A549 (cell line): ENCODE data around the gene MAGT1. TPM values are rescaled to one million over a fixed set of nuclear protein-coding genes. Genes with fewer than 3 reads are reported as not detected.

Experiments
- ATAC-seq, 2 experiments: fragments of 200-7000 bp in 1 of 2; fragments of >200 bp in 1 of 2; cut with Nextera tagmentation in 1 of 2; cut with Tn5 transposase in 1 of 2; 3 replicates each; pipeline versions ENCODE4 v1.8.0 to v1.9.1; 2018 to 2020; ENCODE audit warnings: mild to moderate bottlenecking in 1 of 2, moderate library complexity in 1 of 2
- CTCF ChIA-PET: fragments of 300-600 bp; sonication (Branson Sonifier 250); formaldehyde crosslinking; extraction: SDS; loops from one replicate; lab custom pipeline; 2021; ENCODE audit warnings: antibody characterized with exemption, inconsistent platforms; lab: Yijun Ruan, JAX
- POLR2A ChIA-PET: fragments of 350-600 bp; formaldehyde crosslinking; extraction: SDS; loops from one replicate; lab custom pipeline; 2021; ENCODE audit warnings: antibody characterized with exemption, inconsistent platforms; lab: Yijun Ruan, JAX
- DNase-seq, 2 experiments: peaks; one replicate each; pipeline versions ENCODE4 v3.0.0 to v3.0.0-alpha.2; 2011 to 2016; ENCODE audit warnings: low read depth in 1 of 2, low spot score in 1 of 2
- FAIRE-seq: peaks from 2 replicates; lab custom pipeline; 2011; peaks lifted over from hg19 to GRCh38; lab: Jason Lieb, UNC
- H3K27ac ChIP-seq, 2 experiments: fragments of >200 bp; sonication (Bioruptor Twin); formaldehyde crosslinking; 3 replicates each; pipeline ENCODE4 v1.5.1; 2016 to 2017
- H3K4me1 ChIP-seq: fragments of >200 bp; sonication (Bioruptor Twin); formaldehyde crosslinking; 3 replicates; pipeline ENCODE4 v1.6.1; 2016
- H3K4me2 ChIP-seq: fragments of >200 bp; sonication (Bioruptor Twin); formaldehyde crosslinking; 3 replicates; pipeline ENCODE4 v1.6.1; 2016
- H3K4me3 ChIP-seq: fragments of >200 bp; sonication (Bioruptor Twin); formaldehyde crosslinking; 3 replicates; pipeline ENCODE4 v1.5.1; 2016
- H3K9me3 ChIP-seq: fragments of >200 bp; sonication (Bioruptor Twin); formaldehyde crosslinking; 3 replicates; pipeline ENCODE4 v1.6.1; 2016
- ATOH8 ChIP-seq: fragments of 250-450 bp; sonication (Bioruptor Pico); IDR thresholded peaks from 2 replicates; pipeline ENCODE4 v1.5.0; 2020; ENCODE audit warnings: low read depth, mild to moderate bottlenecking, moderate library complexity
- BHLHE40 ChIP-seq: IDR thresholded peaks from 2 replicates; pipeline ENCODE4 v1.6.1; 2012; ENCODE audit warnings: low read depth, low read length, inconsistent platforms
- CBX2 ChIP-seq: fragments of 200-600 bp; sonication (generic); IDR thresholded peaks from 2 replicates; pipeline ENCODE4 v1.6.1; 2016; ENCODE audit warnings: low read depth, mild to moderate bottlenecking, borderline replicate concordance
- CEBPB ChIP-seq, 2 experiments: fragments of >200 bp in 1 of 2; sonication (Bioruptor Twin) in 1 of 2; formaldehyde crosslinking in 1 of 2; IDR thresholded peaks; 2 replicates each; pipeline ENCODE4 v1.6.1; 2012 to 2016
- CHD2 ChIP-seq: fragments of 150-350 bp; IDR thresholded peaks from 2 replicates; pipeline ENCODE4 v1.6.1; 2014; ENCODE audit warnings: low read length; ENCODE audit not compliant: partially characterized antibody
- CHD4 ChIP-seq: fragments of 200-600 bp; sonication (generic); IDR thresholded peaks from 2 replicates; pipeline ENCODE4 v1.6.1; 2016; ENCODE audit warnings: antibody characterized with exemption, mild to moderate bottlenecking, borderline replicate concordance
- CTCF ChIP-seq: fragments of >200 bp; sonication (Bioruptor Twin); formaldehyde crosslinking; IDR thresholded peaks from 3 replicates; pipeline ENCODE4 v1.5.1; 2016
- EHF ChIP-seq: fragments of 250-450 bp; sonication (Bioruptor Pico); IDR thresholded peaks from 2 replicates; pipeline ENCODE4 v1.5.0; 2020; ENCODE audit warnings: mild to moderate bottlenecking
- ESRRA ChIP-seq: fragments of 150-350 bp; IDR thresholded peaks from 2 replicates; pipeline ENCODE4 v1.6.1; 2014; ENCODE audit warnings: mild to moderate bottlenecking, low read length, borderline replicate concordance
- FOSL2 ChIP-seq, 2 experiments: fragments of 450-650 bp in 1 of 2; fragments of >200 bp in 1 of 2; sonication (Bioruptor Twin) in 1 of 2; formaldehyde crosslinking; IDR thresholded peaks; 2 replicates each; pipeline versions ENCODE4 v1.5.0 to v1.6.1; 2016 to 2020; ENCODE audit warnings: mild to moderate bottlenecking in 1 of 2, moderate library complexity in 1 of 2
- FOXS1 ChIP-seq: fragments of 250-450 bp; sonication (Bioruptor Pico); IDR thresholded peaks from 2 replicates; pipeline ENCODE4 v1.5.0; 2020; ENCODE audit warnings: mild to moderate bottlenecking, moderate library complexity
- GATA3 ChIP-seq: IDR thresholded peaks from 2 replicates; pipeline ENCODE4 v1.6.1; 2012; ENCODE audit warnings: borderline replicate concordance
- HES2 ChIP-seq: fragments of >200 bp; sonication (Bioruptor Twin); formaldehyde crosslinking; IDR thresholded peaks from 2 replicates; pipeline ENCODE4 v1.6.1; 2016
- HEYL ChIP-seq: fragments of 250-450 bp; sonication (Bioruptor Pico); IDR thresholded peaks from 2 replicates; pipeline ENCODE4 v1.8.0; 2021; ENCODE audit warnings: mild to moderate bottlenecking, moderate library complexity
- HOXB13 ChIP-seq: fragments of 250-450 bp; sonication (Bioruptor Pico); IDR thresholded peaks from 2 replicates; pipeline ENCODE4 v1.5.0; 2020; ENCODE audit warnings: low read depth, mild to moderate bottlenecking, moderate library complexity
- JUN ChIP-seq, 2 experiments: fragments of >200 bp; sonication (Bioruptor Twin); formaldehyde crosslinking; IDR thresholded peaks; 2 replicates in 1 of 2; 3 replicates in 1 of 2; pipeline ENCODE4 v1.6.1; 2016 to 2017
- JUNB ChIP-seq: fragments of >200 bp; sonication (Bioruptor Twin); formaldehyde crosslinking; IDR thresholded peaks from 2 replicates; pipeline ENCODE4 v1.6.1; 2016
- MAFK ChIP-seq: fragments of 450-650 bp; IDR thresholded peaks from 2 replicates; pipeline ENCODE4 v1.6.1; 2014; ENCODE audit not compliant: partially characterized antibody
- MAX ChIP-seq: IDR thresholded peaks from 2 replicates; pipeline ENCODE4 v1.6.1; 2012
- NFE2L2 ChIP-seq: fragments of 150-350 bp; conservative IDR thresholded peaks from 2 replicates; pipeline ENCODE4 v1.6.1; 2014; ENCODE audit warnings: low read length
- NPAS2 ChIP-seq: fragments of 250-450 bp; sonication (Bioruptor Pico); IDR thresholded peaks from 2 replicates; pipeline ENCODE4 v1.8.0; 2022; ENCODE audit warnings: mild to moderate bottlenecking, moderate library complexity, borderline replicate concordance
- NR3C1 ChIP-seq: fragments of >200 bp; sonication (Bioruptor Twin); formaldehyde crosslinking; IDR thresholded peaks from 3 replicates; pipeline ENCODE4 v1.6.1; 2017
- PHF8 ChIP-seq: fragments of 200-600 bp; sonication (generic); IDR thresholded peaks from 2 replicates; pipeline ENCODE4 v1.6.1; 2016; ENCODE audit warnings: low read depth, mild to moderate bottlenecking, antibody characterized with exemption, moderate library complexity, borderline replicate concordance
- POLR2AphosphoS2 ChIP-seq: conservative IDR thresholded peaks from 2 replicates; pipeline ENCODE4 v1.6.1; 2012; ENCODE audit warnings: low read length, improper control_type of control experiment, inconsistent platforms
- RAD21 ChIP-seq, 2 experiments: fragments of >200 bp in 1 of 2; sonication (Bioruptor Twin) in 1 of 2; formaldehyde crosslinking in 1 of 2; IDR thresholded peaks in 1 of 2; conservative IDR thresholded peaks in 1 of 2; 2 replicates in 1 of 2; 3 replicates in 1 of 2; pipeline ENCODE4 v1.6.1; 2012 to 2018; ENCODE audit warnings: inconsistent platforms in 1 of 2
- RARB ChIP-seq: fragments of 250-450 bp; sonication (Bioruptor Pico); IDR thresholded peaks from 2 replicates; pipeline ENCODE4 v1.8.0; 2021; ENCODE audit warnings: mild to moderate bottlenecking, moderate library complexity
- REST ChIP-seq: fragments of 200-600 bp; sonication (generic); IDR thresholded peaks from 2 replicates; pipeline ENCODE4 v1.6.1; 2016; ENCODE audit warnings: antibody characterized with exemption, mild to moderate bottlenecking, moderate library complexity
- RFX5 ChIP-seq: fragments of 450-650 bp; IDR thresholded peaks from 2 replicates; pipeline ENCODE4 v1.7.1; 2014; ENCODE audit warnings: antibody characterized with exemption, mild to moderate bottlenecking, moderate library complexity
- RNF2 ChIP-seq: fragments of 200-600 bp; sonication (generic); IDR thresholded peaks from 2 replicates; pipeline ENCODE4 v1.6.1; 2016; ENCODE audit warnings: low read depth, mild to moderate bottlenecking, antibody characterized with exemption, moderate library complexity, borderline replicate concordance
- SMC3 ChIP-seq: fragments of >200 bp; sonication (Bioruptor Twin); formaldehyde crosslinking; IDR thresholded peaks from 3 replicates; pipeline ENCODE4 v1.6.1; 2018; ENCODE audit warnings: inconsistent platforms
- SREBF2 ChIP-seq: fragments of 450-650 bp; IDR thresholded peaks from 2 replicates; pipeline ENCODE4 v1.6.1; 2014; ENCODE audit warnings: mild to moderate bottlenecking, moderate library complexity
- TFCP2L1 ChIP-seq: fragments of 250-450 bp; sonication (Bioruptor Pico); IDR thresholded peaks from 2 replicates; pipeline ENCODE4 v1.5.0; 2021; ENCODE audit warnings: mild to moderate bottlenecking
- ZNF302 ChIP-seq: fragments of 250-450 bp; sonication (Bioruptor Pico); IDR thresholded peaks from 2 replicates; pipeline ENCODE4 v1.9.0; 2021; ENCODE audit warnings: inconsistent platforms, mild to moderate bottlenecking, moderate library complexity
- ZSCAN20 ChIP-seq: fragments of 250-450 bp; sonication (Bioruptor Pico); IDR thresholded peaks from 2 replicates; pipeline ENCODE4 v1.8.0; 2022; ENCODE audit warnings: mild to moderate bottlenecking, moderate library complexity
- WGBS: methylation state at CpG from one replicate; pipeline ENCODE4 v1.1.6; 2017; ENCODE audit errors: missing lambda C conversion rate; 5-methylcytosine and 5-hydroxymethylcytosine counted together
- polyA plus RNA-seq, 4 experiments: library from polyadenylated mRNA; depleted of rRNA in 3 of 4; stranded (reverse); fragments of >200 nt; fragmentation: RNase III in 1 of 4; extraction: RNeasy Plus Mini Kit Qiagen cat#74134 plus additional on column Dnase treatment in 1 of 4; gene quantifications; 2 replicates in 3 of 4; 3 replicates in 1 of 4; pipeline ENCODE4 v1.2.3, GENCODE V29; 2011 to 2017

The MAGT1 gene
- polyA plus RNA-seq, 2 of the 4 experiments (the other 2 are of a cell fraction): 44.3 to 86.4 TPM

GRCh38 chrX:77899081-77899828 is 4.0 kb upstream of the MAGT1 start, which contains the start of gene COX7B:
TSS of gene COX7B (plus strand) at chrX:77899468. CDS start at chrX:77899554, 86 bp downstream.
- CTCF ChIA-PET: interaction anchor here (0.6 to 5.5 kb wide), 11 partner anchors 11 to 1343 kb away, joined by 3 to 35 read pairs (median 4); partner anchors contain the start of gene ATP7A
- Histone ChIP-seq H3K4me2 (peak within 1 kb of the TSS; percentile 71), H3K4me3 (peak within 1 kb of the TSS; percentile 85), H3K4me1 (peaks cover 5% of the 10 kb centered on the region; the same call in 1 of the 3 replicates), H3K27ac (peak within 1 kb of the TSS; percentile 83 to 89), H3K9me3 (no peaks in the 10 kb centered on the region)
- ATAC-seq: peak; percentile 82 to 83
- POLR2A ChIA-PET: interaction anchor here (0.6 to 2.2 kb wide), 9 partner anchors 10 to 1726 kb away, joined by 3 to 48 read pairs (median 3); partner anchors contain the start of genes ATP7A and TAF9B
- whole genome bisulfite sequencing: under 1% methylated on average over 28 of the region's 28 CpGs
- peak; percentile 72 to 97 for DNase-seq
- peak; percentile 73 for FAIRE-seq
- TF ChIP-seq MAX (peak; percentile 30; the same call in 1 of the 2 replicates), CHD2 (peak; percentile 97), CBX2 (no peak), CTCF (peak; percentile 44; the same call in 2 of the 3 replicates), TFCP2L1 (CRISPR knock-in tag) (no peak), SREBF2 (no peak), ATOH8 (CRISPR knock-in tag) (no peak), HOXB13 (CRISPR knock-in tag) (no peak), CHD4 (no peak), RAD21 (conservative IDR thresholded peaks at IDR 0.05 in 1 of 2, IDR thresholded peaks at IDR 0.05 in 1 of 2) (peak; percentile 46 to 50; a peak in 4 of 5 replicates), RNF2 (no peak), ZSCAN20 (CRISPR knock-in tag) (no peak), NR3C1 (no peak), SMC3 (peak; percentile 42; the same call in 2 of the 3 replicates), BHLHE40 (no peak), ZNF302 (CRISPR knock-in tag) (no peak), JUN (IDR thresholded peaks at IDR 0.05) (peak; percentile 54 to 57; a peak in 2 of 5 replicates), NPAS2 (CRISPR knock-in tag) (no peak), HEYL (no peak), PHF8 (0 out of 2 replicates have a peak, but pooled peaks have one; percentile 3), EHF (CRISPR knock-in tag) (no peak), JUNB (no peak), MAFK (no peak), POLR2AphosphoS2 (no peak), GATA3 (peak; percentile 79), REST (peak; percentile 95), CEBPB (IDR thresholded peaks at IDR 0.05) (0 out of 4 replicates have a peak, but pooled peaks of 1 of the 2 experiments have one; percentile 11), FOSL2 (IDR thresholded peaks at IDR 0.05) (no peak), FOSL2 (CRISPR knock-in tag; IDR thresholded peaks at IDR 0.05) (no peak), NFE2L2 (no peak), HES2 (no peak), ESRRA (no peak), FOXS1 (CRISPR knock-in tag) (no peak), RFX5 (no peak), RARB (CRISPR knock-in tag) (no peak)
